IPS-18c (cell line): ENCODE data around the gene MRPL36.
A peak's percentile ranks its signal among the peaks of the same experiment; 100 is the strongest.
"Not testable (repeated sequence)": the region's sequence is repeated elsewhere in the genome, so short reads cannot be mapped to it uniquely, and the experiment has no call there.

Experiments used
- H3K4me3 ChIP-seq: 2 replicates; pipeline ENCODE4 v1.7.0; 2013; ENCODE audit warnings: low read depth, mild to moderate bottlenecking, low read length, moderate library complexity; ENCODE audit not compliant: insufficient read depth
- H3K9me3 ChIP-seq: one replicate; pipeline ENCODE4 v1.6.1; 2013; ENCODE audit warnings: mild to moderate bottlenecking, low read length, moderate library complexity; ENCODE audit not compliant: control insufficient read depth, insufficient read depth

Gene MRPL36

GRCh38 chr5:1805736-1806135, 6.1 kb upstream of the MRPL36 start:
- H3K9me3 ChIP-seq: no peaks in the 10 kb centered on the region
- no peak overlapping the region for H3K4me3 ChIP-seq

GRCh38 chr5:1805326-1805725, 5.7 kb upstream of the MRPL36 start:
- Histone ChIP-seq H3K9me3 (no peaks in the 10 kb centered on the region), H3K4me3 (no peak overlapping the region)

- Histone ChIP-seq H3K9me3 (no peaks in the 10 kb centered on the region), H3K4me3 (no peak overlapping the region)
These were observed 4.5 kb upstream of the MRPL36 start for GRCh38 chr5:1804001-1804690.

GRCh38 chr5:1803192-1803591, 3.6 kb upstream of the MRPL36 start:
- no peaks in the 10 kb centered on the region for H3K9me3 ChIP-seq
- no peak overlapping the region for H3K4me3 ChIP-seq

- peak overlapping the region; percentile 94 for H3K4me3 ChIP-seq
- H3K9me3 ChIP-seq: no peaks in the 10 kb centered on the region
These were observed 2.3 kb upstream of the MRPL36 start for GRCh38 chr5:1801967-1802295.

GRCh38 chr5:1801222-1801966, 1.8 kb upstream of the MRPL36 start, which contains the start of gene NDUFS6:
Gene NDUFS6, plus strand, starts transcription at chr5:1801407. Its CDS starts 11 bp downstream, at chr5:1801418.
- Histone ChIP-seq H3K4me3 (peak within 1 kb of the TSS; percentile 94), H3K9me3 (no peaks in the 10 kb centered on the region)

- H3K4me3 ChIP-seq: peak overlapping the region; percentile 94
- no peaks in the 10 kb centered on the region for H3K9me3 ChIP-seq
These were observed 1.0 kb upstream of the MRPL36 start for GRCh38 chr5:1800472-1801221.

DNA sequence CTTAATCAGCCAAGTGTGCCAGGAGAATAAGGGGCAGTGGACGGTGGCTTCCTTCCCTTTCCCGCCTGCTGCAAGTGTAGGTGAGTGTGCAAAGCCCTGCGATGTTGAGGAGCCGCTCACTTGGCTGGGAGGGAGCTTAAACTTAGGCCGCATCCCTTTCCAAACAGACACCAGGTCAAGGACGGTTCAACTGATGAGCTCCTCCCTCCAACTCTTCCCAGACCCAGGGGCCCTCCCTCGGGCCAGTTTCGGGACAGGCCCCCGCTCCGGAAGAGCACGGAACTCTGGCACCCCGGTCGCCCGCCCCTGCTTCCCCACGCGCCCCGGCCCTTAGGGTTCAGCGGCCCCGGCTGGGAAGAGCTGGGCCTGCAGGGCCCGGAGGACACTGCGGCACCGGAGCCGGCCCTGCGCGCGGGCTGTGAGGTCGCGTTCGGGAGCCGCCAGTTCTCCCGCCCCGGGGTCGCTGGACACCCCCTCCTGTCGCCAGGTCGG, 481 bp downstream of the MRPL36 start:
- peak overlapping the region; percentile 63 for H3K4me3 ChIP-seq
- no peaks in the 10 kb centered on the region for H3K9me3 ChIP-seq

GRCh38 chr5:1798589-1798988, 1.0 kb downstream of the MRPL36 start:
- H3K4me3 ChIP-seq: peak overlapping the region; percentile 63
- H3K9me3 ChIP-seq: not testable (repeated sequence)

GRCh38 chr5:1797855-1798254, 1.8 kb downstream of the MRPL36 start:
- Histone ChIP-seq H3K9me3 (no peaks in the 10 kb centered on the region), H3K4me3 (no peak overlapping the region)

DNA sequence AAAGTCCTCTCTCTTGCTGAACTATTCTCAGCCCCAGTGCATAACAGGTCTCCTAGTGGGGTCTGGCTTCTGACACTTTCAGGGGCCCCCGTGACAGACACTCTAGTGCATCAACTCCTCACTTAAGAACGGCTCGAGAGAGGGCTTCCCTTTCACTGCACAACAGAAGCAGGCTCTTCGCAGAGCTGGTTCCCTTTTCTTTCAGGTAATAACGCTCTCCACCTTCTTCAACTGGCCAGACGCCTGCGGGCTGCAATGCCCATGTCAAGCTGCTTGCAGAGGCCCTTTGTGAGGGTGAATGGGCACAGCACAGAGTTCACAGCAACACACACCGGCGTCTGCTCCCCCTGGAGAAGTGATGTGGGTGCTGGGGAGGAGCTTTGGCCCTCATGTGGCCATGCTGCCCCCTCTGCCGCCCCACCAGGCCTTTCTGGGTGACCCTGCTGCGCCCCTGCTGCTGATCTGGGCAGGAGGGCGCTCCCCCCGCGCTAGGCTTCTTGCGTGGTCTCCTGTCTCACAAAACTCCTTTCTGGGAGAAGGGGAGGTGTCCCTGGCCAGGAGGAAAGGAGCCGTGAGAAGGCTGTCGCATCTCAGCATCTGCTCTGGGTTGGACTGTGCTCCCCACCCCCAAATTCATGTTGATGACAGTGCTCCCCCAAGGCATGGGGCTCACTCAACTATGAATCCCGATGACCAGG, 2.4 kb downstream of the MRPL36 start:
- Histone ChIP-seq H3K4me3 (no peak overlapping the region), H3K9me3 (no peaks in the 10 kb centered on the region)

- no peaks in the 10 kb centered on the region for H3K9me3 ChIP-seq
- H3K4me3 ChIP-seq: no peak overlapping the region
These were observed 3.1 kb downstream of the MRPL36 start for GRCh38 chr5:1796371-1797102.

GRCh38 chr5:1795931-1796330, 3.7 kb downstream of the MRPL36 start:
- no peaks in the 10 kb centered on the region for H3K9me3 ChIP-seq

DNA sequence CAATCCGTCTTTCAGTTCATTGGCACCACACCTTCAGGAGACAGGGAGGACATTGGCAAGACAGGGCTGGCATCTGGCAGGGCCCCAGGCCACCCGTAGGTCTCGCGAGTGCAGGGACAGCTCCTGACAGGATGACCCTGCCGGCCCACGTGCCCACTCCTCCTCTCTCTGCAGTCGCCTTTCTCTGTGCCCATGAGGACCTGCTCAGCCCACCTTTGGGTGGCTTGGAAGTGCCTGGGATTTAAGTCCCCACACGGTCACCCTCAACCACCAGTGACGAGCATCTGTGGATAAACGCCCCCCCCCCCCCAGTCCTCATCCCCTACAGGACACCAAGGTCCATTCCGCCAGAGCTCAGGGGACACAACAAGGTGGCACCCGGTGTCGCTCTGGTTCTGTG, 4.1 kb downstream of the MRPL36 start:
- Histone ChIP-seq H3K4me3 (no peak overlapping the region), H3K9me3 (no peaks in the 10 kb centered on the region)

More at GRCh38 chr5:1795931-1796330, 3.7 kb downstream of the MRPL36 start:
- no peak overlapping the region for H3K4me3 ChIP-seq

DNA sequence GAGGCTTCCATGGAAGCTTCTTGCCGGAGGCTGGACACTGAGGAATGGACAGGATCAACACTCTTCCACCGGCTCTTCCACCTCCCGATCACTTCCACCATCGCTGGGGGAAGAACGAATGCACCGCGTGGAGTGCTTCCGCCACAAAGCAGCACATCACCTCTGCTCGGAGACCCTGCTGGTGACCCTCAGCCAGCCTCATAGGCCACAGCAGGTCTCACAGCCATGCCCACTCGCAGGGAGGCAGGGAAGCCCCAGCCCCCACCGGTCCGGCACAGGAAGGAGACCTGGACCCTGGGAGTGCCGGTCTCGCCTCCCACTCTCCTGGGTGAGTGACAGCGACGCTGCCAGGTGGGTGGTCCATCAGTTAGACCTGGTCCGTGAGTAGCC, 4.7 kb downstream of the MRPL36 start:
- no peak overlapping the region for H3K4me3 ChIP-seq

GRCh38 chr5:1793966-1794900, 5.4 kb downstream of the MRPL36 start:
- H3K9me3 ChIP-seq: no peaks in the 10 kb centered on the region
- no peak overlapping the region for H3K4me3 ChIP-seq

More for the DNA sequence above, 4.7 kb downstream of the MRPL36 start:
- no peaks in the 10 kb centered on the region for H3K9me3 ChIP-seq
